HEK293T (cell line): ENCODE measurements around the gene MACROD2.

Experiments
- ARNT ChIP-seq: fragments of 450-650 bp; IDR thresholded peaks from 2 replicates; pipeline ENCODE4 v1.6.1; 2017; ENCODE audit warnings: mild to moderate bottlenecking
- BHLHE40 ChIP-seq: fragments of 450-650 bp; IDR thresholded peaks from 2 replicates; pipeline ENCODE4 v1.6.1; 2016; ENCODE audit warnings: mild to moderate bottlenecking, moderate library complexity, borderline replicate concordance
- FOXM1 ChIP-seq: fragments of 450-650 bp; IDR thresholded peaks from 2 replicates; pipeline ENCODE4 v1.6.1; 2017; ENCODE audit warnings: mild to moderate bottlenecking, borderline replicate concordance
- SP1 ChIP-seq: fragments of 450-650 bp; IDR thresholded peaks from 2 replicates; pipeline ENCODE4 v1.6.1; 2017
- TARDBP ChIP-seq: fragments of 450-650 bp; IDR thresholded peaks from 2 replicates; pipeline ENCODE4 v1.6.1; 2016

DNA sequence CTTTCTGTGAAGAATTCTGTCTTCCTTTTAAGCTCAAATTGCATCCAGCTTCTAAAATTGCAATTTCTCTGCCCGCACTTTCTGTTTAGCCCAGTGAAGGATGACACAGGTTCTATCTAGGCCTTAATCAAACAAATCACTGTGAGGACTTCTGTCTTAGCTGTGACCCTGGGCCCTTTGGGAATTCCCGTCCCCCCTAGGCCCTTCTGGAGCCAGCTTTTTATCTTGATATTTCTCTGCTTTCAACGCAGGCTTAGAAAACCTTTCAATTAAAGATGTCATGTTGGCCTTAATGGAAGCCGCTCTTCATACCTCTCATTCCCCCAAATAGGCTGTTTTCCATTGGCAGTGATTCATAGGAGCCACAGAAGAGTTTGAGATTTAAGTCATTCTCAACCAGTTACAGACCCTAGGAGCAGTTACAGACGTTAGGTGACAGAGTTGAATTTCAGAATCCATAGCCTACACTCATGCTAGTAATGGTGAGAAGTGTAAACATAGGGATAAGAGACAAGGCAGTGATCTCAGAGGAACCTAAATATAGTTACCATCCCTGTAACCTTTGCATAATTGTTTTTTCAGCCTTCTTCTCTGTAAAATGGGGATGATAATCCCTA is 416.9 kb downstream of the MACROD2 start:
- no peak for TF ChIP-seq BHLHE40
- TF ChIP-seq ARNT: no peak
- no peak for TF ChIP-seq FOXM1
- no peak for TF ChIP-seq SP1
- no peak for TF ChIP-seq TARDBP
